Hepatic stellate cell (primary cell): ENCODE results near the gene IL36G.

Experiments
- DNase-seq: peaks from one replicate; pipeline ENCODE4 v3.0.0; 2011; ENCODE audit warnings: low spot score

The IL36G gene

DNA sequence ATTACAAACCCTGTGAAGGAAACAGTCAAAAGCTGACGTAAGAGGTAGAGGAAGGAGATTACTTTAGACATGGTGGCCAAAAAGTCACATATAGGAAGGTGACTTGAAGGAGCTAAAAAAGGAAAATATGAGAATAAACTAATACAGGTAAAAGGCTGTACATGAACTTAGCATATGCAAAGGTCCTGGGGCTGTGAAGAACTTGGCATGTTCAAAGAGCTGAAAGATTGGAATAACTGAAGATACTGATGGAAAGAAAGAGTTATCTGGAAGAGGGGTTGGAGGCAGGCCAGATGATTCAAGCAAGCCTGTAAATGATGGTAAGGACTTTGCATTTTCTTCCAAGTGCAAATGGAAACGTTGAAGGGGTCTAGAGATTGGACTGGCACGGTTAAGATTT, 40.7 kb downstream of the IL36G start:
- no peak for DNase-seq

DNA sequence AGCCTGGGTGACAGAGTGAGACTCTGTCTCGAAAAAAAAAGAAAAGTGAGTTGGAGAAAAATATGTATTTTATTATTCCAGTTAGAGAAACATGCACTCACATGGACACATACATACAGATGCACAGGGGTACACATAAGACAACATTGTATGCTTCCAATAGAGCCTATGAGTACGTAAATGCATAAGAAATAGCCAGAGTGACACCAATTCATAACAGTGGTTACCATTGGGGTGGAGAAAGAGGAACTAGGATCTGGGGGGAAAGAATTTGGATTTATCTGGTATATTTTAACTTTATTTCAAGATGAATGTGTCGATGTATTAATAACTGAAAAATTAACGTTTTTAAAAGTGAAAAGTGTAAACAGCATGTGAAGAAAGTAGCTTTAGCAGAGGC, 43.5 kb downstream of the IL36G start:
- no peak for DNase-seq

DNA sequence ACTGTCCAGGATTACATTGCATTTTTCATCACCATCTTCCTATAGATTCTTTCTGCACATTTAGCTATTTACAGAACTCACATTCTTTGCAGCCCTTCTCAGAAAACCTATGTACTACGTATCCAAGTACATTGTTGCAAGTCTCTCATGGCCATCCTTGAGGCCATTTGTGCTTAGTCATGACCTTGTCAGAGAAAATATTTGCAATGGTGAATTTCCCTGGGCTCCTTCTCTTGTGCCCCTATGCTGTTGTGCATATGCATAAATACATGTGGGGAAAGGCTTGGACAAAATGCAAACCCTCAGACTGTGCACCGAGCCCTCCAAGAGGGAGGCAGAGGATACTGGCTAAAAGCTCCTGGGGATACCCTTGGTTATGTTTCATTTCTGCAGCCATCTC, 47.0 kb downstream of the IL36G start:
- no peak for DNase-seq

DNA sequence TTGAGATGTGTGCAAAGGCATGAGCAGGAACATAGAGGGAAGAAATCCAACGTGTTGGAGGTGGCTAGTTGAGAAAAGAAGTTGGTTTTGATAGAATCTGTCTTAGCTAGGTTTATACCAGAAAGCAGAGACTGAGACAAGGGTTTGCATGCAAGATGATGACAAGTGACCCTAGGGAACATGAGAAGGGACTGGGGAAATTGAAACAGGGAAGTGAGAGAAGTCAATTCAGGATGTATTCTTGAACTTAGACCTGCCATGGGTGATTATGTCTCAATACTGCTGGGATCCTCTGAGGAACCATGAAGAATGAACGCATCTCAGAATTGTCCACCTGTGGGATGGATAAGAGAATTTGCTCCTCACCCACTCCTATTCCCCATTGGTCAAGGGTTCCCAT, 47.9 kb downstream of the IL36G start:
- no peak for DNase-seq

DNA sequence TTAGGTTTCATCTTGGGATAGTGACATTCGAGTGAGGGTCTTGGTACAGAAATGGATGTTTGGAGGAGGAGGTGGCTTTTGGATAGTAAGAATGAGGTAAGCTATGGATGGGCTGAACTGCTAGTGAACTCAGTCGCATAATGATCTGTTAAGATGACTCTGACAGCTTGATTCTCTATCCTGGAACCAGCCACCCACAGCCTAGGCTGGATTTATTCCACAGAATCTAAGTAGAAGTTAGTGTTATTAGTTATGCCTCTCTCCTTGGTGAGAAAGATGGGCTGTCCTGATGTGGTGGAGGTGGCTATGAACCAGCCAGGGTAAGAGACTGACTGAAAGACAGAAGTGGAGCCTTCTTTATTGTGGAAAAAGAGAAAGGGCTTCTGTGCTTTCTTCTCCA, 49.9 kb downstream of the IL36G start:
- DNase-seq = no peak

DNA sequence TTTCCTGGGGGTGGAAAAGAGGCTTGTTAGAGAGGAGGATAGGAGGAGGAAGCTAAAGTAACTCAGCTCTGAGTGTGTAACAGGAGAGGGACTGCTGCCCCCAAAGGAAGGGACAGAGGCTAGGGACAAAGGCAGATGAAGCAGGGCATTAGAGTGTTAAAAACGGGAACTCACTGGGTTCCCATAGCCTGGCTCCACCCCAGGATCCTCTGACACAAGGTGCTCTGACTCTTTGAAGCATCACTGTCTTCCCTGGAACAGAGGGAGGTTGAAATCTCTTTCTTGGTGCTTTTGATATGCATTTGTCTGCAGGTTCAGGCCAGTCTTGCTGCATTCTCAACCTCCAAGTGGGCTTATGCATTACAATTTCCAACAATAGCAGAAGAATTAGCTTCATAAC, 50.3 kb downstream of the IL36G start:
- no peak for DNase-seq

DNA sequence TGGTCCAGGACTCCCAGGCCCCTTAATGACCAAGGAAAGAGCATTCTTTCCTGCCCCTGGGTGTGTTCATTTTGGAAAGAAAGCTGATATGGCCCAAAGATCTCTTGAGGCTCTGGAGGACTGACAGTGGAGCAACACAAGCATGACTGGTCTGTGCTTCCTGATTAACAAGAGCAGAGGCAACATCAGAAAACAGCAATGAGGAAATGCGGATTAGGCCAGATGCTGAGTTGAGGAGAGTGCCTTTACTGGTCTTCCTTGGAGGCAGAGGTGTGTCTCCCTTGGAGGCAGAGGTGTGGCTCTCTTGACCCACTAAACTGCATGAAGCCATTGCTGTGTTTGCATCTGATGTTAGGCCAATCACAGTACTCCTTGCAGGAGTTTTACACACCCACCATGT, 54.9 kb downstream of the IL36G start:
- DNase-seq = no peak

DNA sequence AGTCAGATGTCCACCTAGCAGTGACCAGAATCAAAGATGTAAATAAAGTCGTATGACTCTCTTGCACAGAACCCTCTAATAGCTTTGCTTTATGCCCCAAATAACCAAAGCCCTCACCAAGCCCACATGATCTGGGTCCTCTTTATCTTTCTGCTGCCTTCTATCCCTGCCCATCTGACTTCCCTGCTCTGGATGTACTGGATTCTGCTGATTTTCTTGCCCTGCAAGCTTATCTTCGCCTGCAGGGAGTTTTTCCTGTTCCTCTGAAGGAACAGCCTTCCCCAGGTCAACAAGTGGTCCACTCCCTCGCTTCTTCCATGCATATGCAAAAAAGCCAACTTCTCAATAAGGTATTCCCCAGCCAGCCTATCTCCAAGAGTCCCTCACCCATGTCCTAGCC, 56.2 kb downstream of the IL36G start:
- no peak for DNase-seq
